GM12892 (cell line): ENCODE data around the gene LLGL2.

Source experiments
- POLR2A ChIP-seq: IDR thresholded peaks from 2 replicates; pipeline ENCODE4 v1.6.1; 2011; ENCODE audit warnings: low read depth, low read length, control low read depth
- POLR2AphosphoS5 ChIP-seq: IDR thresholded peaks from 2 replicates; pipeline ENCODE4 v1.6.1; 2011; ENCODE audit warnings: low read depth, low read length, control low read depth
- TAF1 ChIP-seq: IDR thresholded peaks from 2 replicates; pipeline ENCODE4 v1.6.1; 2011; ENCODE audit warnings: low read depth, mild to moderate bottlenecking, control low read depth, low read length, borderline replicate concordance

GRCh38 chr17:75550139-75550465 lies 24.6 kb downstream of the LLGL2 start:
- TF ChIP-seq POLR2A (no peak), POLR2AphosphoS5 (no peak), TAF1 (no peak)
